SU-DHL-6 (cell line): ENCODE results near the gene ZBTB16.

Experiments used
- H2AFZ ChIP-seq: fragments of 200-600 bp; sonication (generic); 2 replicates; pipeline ENCODE4 v1.6.1; 2014; ENCODE audit warnings: low read depth, mild to moderate bottlenecking, moderate library complexity, mixed read lengths, antibody characterized with exemption, low read length; ENCODE audit not compliant: severe bottlenecking
- H3F3A ChIP-seq: fragments of 200-600 bp; shearing (Covaris generic); 2 replicates; pipeline ENCODE4 v1.6.0; 2016; ENCODE audit warnings: antibody characterized with exemption, mild to moderate bottlenecking; ENCODE audit not compliant: insufficient read depth
- H3K27ac ChIP-seq: fragments of 200-600 bp; sonication (generic); 2 replicates; pipeline ENCODE4 v1.5.1; 2016; ENCODE audit warnings: low read depth, mild to moderate bottlenecking, low read length, moderate library complexity, mixed read lengths
- H3K27me3 ChIP-seq: fragments of 200-600 bp; sonication (generic), shearing (Covaris generic); 2 replicates; pipeline ENCODE4 v1.6.0; 2014; ENCODE audit warnings: mild to moderate bottlenecking, low read length
- H3K36me3 ChIP-seq: fragments of 200-600 bp; sonication (generic); 2 replicates; pipeline ENCODE4 v1.6.1; 2014; ENCODE audit warnings: mild to moderate bottlenecking, low read length, mixed read lengths
- H3K4me2 ChIP-seq: fragments of 300-600, 200-600 bp; shearing (Covaris generic), sonication (generic); 2 replicates; pipeline ENCODE4 v1.6.0; 2014; ENCODE audit warnings: low read length, low read depth, mild to moderate bottlenecking; ENCODE audit not compliant: poor library complexity, severe bottlenecking
- H3K4me3 ChIP-seq: fragments of 200-600 bp; sonication (generic); 2 replicates; pipeline ENCODE4 v1.5.1; 2014; ENCODE audit warnings: antibody characterized with exemption, low read length, mild to moderate bottlenecking, mixed read lengths; ENCODE audit not compliant: insufficient read depth, poor library complexity, severe bottlenecking
- H3K79me2 ChIP-seq: fragments of 200-600 bp; sonication (generic); 2 replicates; pipeline ENCODE4 v1.6.1; 2014; ENCODE audit warnings: mild to moderate bottlenecking, low read length, moderate library complexity; ENCODE audit not compliant: insufficient read depth
- H3K9ac ChIP-seq: fragments of 200-600 bp; sonication (generic); 2 replicates; pipeline ENCODE4 v1.7.0; 2014; ENCODE audit warnings: mild to moderate bottlenecking, low read length
- H3K9me2 ChIP-seq: fragments of 200-600 bp; sonication (generic); replicated peaks from 2 replicates; pipeline ENCODE4 v1.6.1; 2014; ENCODE audit warnings: low read length; ENCODE audit not compliant: insufficient read depth
- H3K9me3 ChIP-seq: fragments of 200-600 bp; sonication (generic); 2 replicates; pipeline ENCODE4 v1.6.1; 2014; ENCODE audit warnings: low read length, mixed read lengths; ENCODE audit not compliant: insufficient read depth
- H4K20me1 ChIP-seq: fragments of 200-600 bp; sonication (generic); 2 replicates; pipeline ENCODE4 v1.6.1; 2014; ENCODE audit warnings: low read depth, mild to moderate bottlenecking, antibody characterized with exemption, low read length, moderate library complexity, mixed read lengths
- EZH2phosphoT487 ChIP-seq: fragments of 200-600 bp; sonication (generic), shearing (Covaris generic); conservative IDR thresholded peaks from 2 replicates; pipeline ENCODE4 v1.6.1; 2018; ENCODE audit warnings: mild to moderate bottlenecking, antibody characterized with exemption, low read length, moderate library complexity, mixed read lengths
- TF ChIP-seq, protein P1 (sequence below): fragments of 200-600 bp; sonication (generic); IDR thresholded peaks from one replicate; pipeline ENCODE4 v1.5.1; 2017; ENCODE audit warnings: antibody characterized with exemption, mild to moderate bottlenecking, low read length, moderate library complexity; ENCODE audit not compliant: insufficient read depth, poor library complexity, severe bottlenecking

Gene ZBTB16

DNA sequence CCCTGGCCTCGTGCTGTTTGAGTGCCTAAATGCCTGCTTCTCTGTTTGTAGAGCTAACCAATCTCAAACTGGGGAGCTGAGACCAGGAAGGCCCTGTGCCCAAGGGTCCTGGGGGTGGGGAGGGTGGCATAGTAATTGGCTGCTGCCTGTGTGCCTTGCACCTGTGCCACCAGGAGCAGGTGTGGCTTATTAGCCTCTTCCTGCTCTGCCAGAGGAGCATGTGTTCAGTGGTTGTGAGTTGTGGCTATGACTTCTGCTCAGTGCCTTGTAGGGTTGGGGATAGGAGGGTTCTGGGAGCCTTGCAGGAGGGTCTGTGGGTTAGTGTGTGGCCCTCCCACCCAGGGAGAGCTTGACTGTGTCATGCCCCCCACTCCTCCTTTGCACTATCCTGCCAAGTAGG lies 109.2 kb downstream of the ZBTB16 start:
- no peak overlapping the region for H3K4me3 ChIP-seq
- H3K4me2 ChIP-seq, result no peak overlapping the region
- no peaks in the 10 kb centered on the region for H3K27me3 ChIP-seq
- no peaks in the 10 kb centered on the region for H3K9me2 ChIP-seq
- H3K27ac ChIP-seq, result no peak overlapping the region
- no peaks in the 10 kb centered on the region for H4K20me1 ChIP-seq
- H3K9me3 ChIP-seq, result no peaks in the 10 kb centered on the region
- H3F3A ChIP-seq, result 0 out of 2 replicates have a peak, but pooled peaks cover 3% of the 10 kb centered on the region
- no peak overlapping the region for H2AFZ ChIP-seq
- H3K36me3 ChIP-seq, result no peaks in the 10 kb centered on the region
- TF ChIP-seq, protein P1, sequence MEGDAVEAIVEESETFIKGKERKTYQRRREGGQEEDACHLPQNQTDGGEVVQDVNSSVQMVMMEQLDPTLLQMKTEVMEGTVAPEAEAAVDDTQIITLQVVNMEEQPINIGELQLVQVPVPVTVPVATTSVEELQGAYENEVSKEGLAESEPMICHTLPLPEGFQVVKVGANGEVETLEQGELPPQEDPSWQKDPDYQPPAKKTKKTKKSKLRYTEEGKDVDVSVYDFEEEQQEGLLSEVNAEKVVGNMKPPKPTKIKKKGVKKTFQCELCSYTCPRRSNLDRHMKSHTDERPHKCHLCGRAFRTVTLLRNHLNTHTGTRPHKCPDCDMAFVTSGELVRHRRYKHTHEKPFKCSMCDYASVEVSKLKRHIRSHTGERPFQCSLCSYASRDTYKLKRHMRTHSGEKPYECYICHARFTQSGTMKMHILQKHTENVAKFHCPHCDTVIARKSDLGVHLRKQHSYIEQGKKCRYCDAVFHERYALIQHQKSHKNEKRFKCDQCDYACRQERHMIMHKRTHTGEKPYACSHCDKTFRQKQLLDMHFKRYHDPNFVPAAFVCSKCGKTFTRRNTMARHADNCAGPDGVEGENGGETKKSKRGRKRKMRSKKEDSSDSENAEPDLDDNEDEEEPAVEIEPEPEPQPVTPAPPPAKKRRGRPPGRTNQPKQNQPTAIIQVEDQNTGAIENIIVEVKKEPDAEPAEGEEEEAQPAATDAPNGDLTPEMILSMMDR, result no peak
- TF ChIP-seq EZH2phosphoT487, result no peak
- no peaks in the 10 kb centered on the region for H3K79me2 ChIP-seq
- no peak overlapping the region for H3K9ac ChIP-seq

DNA sequence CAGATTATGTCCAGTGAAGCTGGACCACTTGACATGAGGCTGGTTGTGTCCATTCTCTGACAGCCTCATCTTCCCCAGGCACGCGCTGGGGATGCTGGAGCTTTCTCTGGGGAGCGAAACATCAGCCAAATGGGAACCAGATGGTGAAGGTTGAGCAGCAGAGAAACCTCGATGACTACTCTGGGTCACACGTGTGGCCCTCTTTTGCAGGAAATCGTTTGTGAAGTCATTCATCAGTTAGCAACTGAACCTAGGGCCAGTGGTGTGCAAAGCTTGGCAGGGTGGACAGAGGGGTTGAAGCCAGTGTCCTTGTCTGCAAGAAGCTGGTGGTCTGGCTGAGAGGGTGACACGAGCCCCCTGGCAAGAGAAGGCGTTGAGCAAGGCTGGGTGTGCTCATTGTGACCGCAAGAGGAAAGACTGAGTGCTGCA lies 109.8 kb downstream of the ZBTB16 start:
- H3K4me2 ChIP-seq, result no peak overlapping the region
- no peaks in the 10 kb centered on the region for H3K79me2 ChIP-seq

DNA sequence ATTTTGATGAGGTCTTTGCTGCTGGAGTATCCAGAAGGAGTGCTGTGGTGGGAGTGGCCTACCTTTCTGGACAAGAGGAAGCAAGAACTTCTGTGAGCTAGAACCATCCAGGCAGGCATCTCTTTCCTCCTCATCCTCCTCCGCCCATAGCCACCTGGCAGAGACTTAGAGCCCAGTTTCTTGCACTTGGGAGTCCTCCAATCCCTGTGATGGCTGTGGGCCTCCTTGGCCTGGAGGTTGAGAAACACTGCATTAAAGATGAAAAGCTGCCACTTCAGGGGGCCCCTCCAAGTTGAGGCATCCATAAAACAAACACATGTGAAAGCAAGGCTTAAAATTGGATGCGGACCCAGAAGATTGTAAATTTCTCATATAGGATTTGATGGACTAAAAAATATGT lies 110.3 kb downstream of the ZBTB16 start:
- TF ChIP-seq, protein P1, result no peak
- no peak for TF ChIP-seq EZH2phosphoT487
- no peak overlapping the region for H3K9ac ChIP-seq
- H3K27ac ChIP-seq, result no peak overlapping the region
- no peak overlapping the region for H3K4me2 ChIP-seq
- no peaks in the 10 kb centered on the region for H3K27me3 ChIP-seq
- H3F3A ChIP-seq, result 0 out of 2 replicates have a peak, but pooled peaks cover 3% of the 10 kb centered on the region
- no peaks in the 10 kb centered on the region for H3K9me3 ChIP-seq
- H3K36me3 ChIP-seq, result no peaks in the 10 kb centered on the region
- no peak overlapping the region for H2AFZ ChIP-seq
- H3K9me2 ChIP-seq, result no peaks in the 10 kb centered on the region
- no peaks in the 10 kb centered on the region for H4K20me1 ChIP-seq
- H3K4me3 ChIP-seq, result no peak overlapping the region
- no peaks in the 10 kb centered on the region for H3K79me2 ChIP-seq

More for the DNA sequence above, 109.8 kb downstream of the ZBTB16 start:
- no peak overlapping the region for H3K4me3 ChIP-seq
- H3K9ac ChIP-seq, result no peak overlapping the region
- no peaks in the 10 kb centered on the region for H3K27me3 ChIP-seq
- H3K9me3 ChIP-seq, result no peaks in the 10 kb centered on the region
- no peaks in the 10 kb centered on the region for H4K20me1 ChIP-seq
- H2AFZ ChIP-seq, result no peak overlapping the region
- no peak overlapping the region for H3K27ac ChIP-seq
- TF ChIP-seq, protein P1, result no peak
- TF ChIP-seq EZH2phosphoT487, result no peak
- no peaks in the 10 kb centered on the region for H3K9me2 ChIP-seq
- H3K36me3 ChIP-seq, result no peaks in the 10 kb centered on the region
- 0 out of 2 replicates have a peak, but pooled peaks cover 3% of the 10 kb centered on the region for H3F3A ChIP-seq
